DMS153 treated with DMSO at 0.1 percent for 48 hours (cell line): ENCODE results near the gene SMARCD2.
"Not testable (repeated sequence)": the region's sequence is repeated elsewhere in the genome, so short reads cannot be mapped to it uniquely, and the experiment has no call there.

Source experiments
- DNase-seq: peaks from one replicate; lab custom pipeline; 2025; ENCODE audit not compliant: unreplicated experiment; lab: John Stamatoyannopoulos, UW

The SMARCD2 gene

GRCh38 chr17:63816123-63816522, 26.4 kb downstream of the SMARCD2 start:
- no peak for DNase-seq

- DNase-seq = no peak
These were observed 32.5 kb downstream of the SMARCD2 start for GRCh38 chr17:63809970-63810369.

- no peak for DNase-seq
These were observed 36.9 kb downstream of the SMARCD2 start for GRCh38 chr17:63805591-63805990.

- DNase-seq = no peak
These were observed 38.2 kb downstream of the SMARCD2 start for GRCh38 chr17:63804328-63804727.

GRCh38 chr17:63800783-63801182, 41.7 kb downstream of the SMARCD2 start:
- no peak for DNase-seq

- no peak for DNase-seq
These were observed 43.8 kb downstream of the SMARCD2 start for GRCh38 chr17:63798572-63799106.

GRCh38 chr17:63796375-63796774, 46.1 kb downstream of the SMARCD2 start:
- not testable (repeated sequence) for DNase-seq

GRCh38 chr17:63792055-63792729, 50.3 kb downstream of the SMARCD2 start:
- no peak for DNase-seq

- no peak for DNase-seq
These were observed 52.4 kb downstream of the SMARCD2 start for GRCh38 chr17:63790057-63790456.

- DNase-seq = no peak
These were observed 55.3 kb downstream of the SMARCD2 start for GRCh38 chr17:63786971-63787711.

- DNase-seq = no peak
These were observed 56.4 kb downstream of the SMARCD2 start for GRCh38 chr17:63786117-63786516.

GRCh38 chr17:63785556-63785955, 56.9 kb downstream of the SMARCD2 start:
- no peak for DNase-seq

- DNase-seq = no peak
These were observed 59.0 kb downstream of the SMARCD2 start for GRCh38 chr17:63783522-63783921.
